H1 (cell line): ENCODE measurements around the gene ZBTB16. TPM values are rescaled to one million over a fixed set of nuclear protein-coding genes. Genes with fewer than 3 reads are reported as not detected.

Experiments
- CTCF ChIA-PET: fragments of 300-600 bp; sonication (Branson Sonifier 250); formaldehyde crosslinking; loops from one replicate; lab custom pipeline; 2021; ENCODE audit not compliant: partially characterized antibody; lab: Charles Lee
- POLR2A ChIA-PET: fragments of 300-600 bp; sonication (Branson Sonifier 250); formaldehyde crosslinking; loops from one replicate; lab custom pipeline; 2021; ENCODE audit warnings: inconsistent platforms; ENCODE audit not compliant: partially characterized antibody; lab: Charles Lee
- DNase-seq, 2 experiments: peaks; one replicate each; pipeline versions ENCODE4 v3.0.0 to v3.0.0-alpha.2; 2010 to 2022; ENCODE audit warnings: low spot score in 2 of 2, low read depth in 1 of 2, mixed read lengths in 1 of 2
- FAIRE-seq: peaks from 2 replicates; lab custom pipeline; 2011; peaks lifted over from hg19 to GRCh38; lab: Jason Lieb, UNC
- H2AFZ ChIP-seq: 2 replicates; pipeline ENCODE4 v1.8.1; 2012; ENCODE audit warnings: low read length, inconsistent platforms
- H2AK5ac ChIP-seq: 2 replicates; pipeline ENCODE4 v1.6.1; 2013; ENCODE audit warnings: low read depth, low read length
- H2BK120ac ChIP-seq: replicated peaks from 2 replicates; pipeline ENCODE3; 2013; ENCODE audit warnings: low read depth, low read length, inconsistent platforms
- H2BK12ac ChIP-seq: 2 replicates; pipeline ENCODE4 v1.6.1; 2013; ENCODE audit warnings: low read depth, low read length
- H2BK15ac ChIP-seq: 2 replicates; pipeline ENCODE4 v1.6.1; 2013; ENCODE audit warnings: low read length
- H2BK20ac ChIP-seq: 2 replicates; pipeline ENCODE4 v1.6.1; 2013; ENCODE audit warnings: low read length
- H2BK5ac ChIP-seq: 2 replicates; pipeline ENCODE4 v1.6.1; 2013; ENCODE audit warnings: low read depth, low read length
- H3K14ac ChIP-seq: 2 replicates; pipeline ENCODE4 v1.6.1; 2013; ENCODE audit warnings: inconsistent platforms; ENCODE audit not compliant: insufficient read length
- H3K18ac ChIP-seq: 2 replicates; pipeline ENCODE4 v1.6.1; 2013; ENCODE audit warnings: low read length; ENCODE audit errors: extremely low read depth
- H3K23ac ChIP-seq: 2 replicates; pipeline ENCODE4 v1.6.1; 2013; ENCODE audit warnings: inconsistent platforms; ENCODE audit not compliant: insufficient read length
- H3K23me2 ChIP-seq: 2 replicates; pipeline ENCODE4 v1.6.1; 2013; ENCODE audit warnings: low read depth, low read length
- H3K27ac ChIP-seq: 2 replicates; pipeline ENCODE4 v1.6.1; 2011; ENCODE audit warnings: low read depth, low read length, inconsistent platforms
- H3K27me3 ChIP-seq, 4 experiments: replicated peaks in 1 of 4; 1 replicate in 1 of 4; 2 replicates in 3 of 4; pipeline versions ENCODE4 v1.6.1 to v1.8.1; 2011 to 2013; ENCODE audit warnings: low read length in 3 of 4, mild to moderate bottlenecking in 3 of 4, inconsistent platforms in 2 of 4, mixed read lengths in 2 of 4, moderate library complexity in 1 of 4; ENCODE audit not compliant: control insufficient read depth in 3 of 4, insufficient read depth in 3 of 4; ENCODE audit errors: extremely low read depth in 1 of 4
- H3K36me3 ChIP-seq, 4 experiments: 2 replicates each; pipeline versions ENCODE4 v1.6.1 to v1.8.1; 2011 to 2013; ENCODE audit warnings: mild to moderate bottlenecking in 4 of 4, low read length in 3 of 4, moderate library complexity in 2 of 4, control low read depth in 1 of 4, inconsistent platforms in 1 of 4; ENCODE audit not compliant: insufficient read depth in 4 of 4, control insufficient read depth in 2 of 4
- H3K4ac ChIP-seq: replicated peaks from 2 replicates; pipeline ENCODE3; 2013; ENCODE audit warnings: low read length, low read depth, mixed read lengths, inconsistent platforms; ENCODE audit not compliant: insufficient read length
- H3K4me1 ChIP-seq, 4 experiments: replicated peaks in 1 of 4; 1 replicate in 1 of 4; 2 replicates in 3 of 4; pipeline versions ENCODE4 v1.6.1 to v1.8.1; 2011 to 2013; ENCODE audit warnings: low read length in 3 of 4, inconsistent platforms in 2 of 4, mixed read lengths in 1 of 4; ENCODE audit not compliant: insufficient read depth in 4 of 4, control insufficient read depth in 3 of 4
- H3K4me2 ChIP-seq, 2 experiments: 2 replicates each; pipeline versions ENCODE4 v1.6.1 to v1.8.1; 2011 to 2013; ENCODE audit warnings: low read depth in 2 of 2, low read length in 2 of 2, control low read depth in 1 of 2, inconsistent platforms in 1 of 2, mild to moderate bottlenecking in 1 of 2; ENCODE audit not compliant: insufficient read depth in 1 of 2
- H3K4me3 ChIP-seq, 4 experiments: fragments of 200-600, 300-600 bp in 1 of 4; sonication (generic), shearing (Covaris generic), sonication (Bioruptor Twin) in 1 of 4; 2 replicates each; pipeline versions ENCODE4 v1.5.1 to v1.8.1; 2011 to 2016; ENCODE audit warnings: low read length in 4 of 4, low read depth in 3 of 4, control low read depth in 2 of 4, inconsistent platforms in 2 of 4, mild to moderate bottlenecking in 2 of 4, mixed read lengths in 1 of 4, moderate library complexity in 1 of 4; ENCODE audit not compliant: insufficient read depth in 2 of 4; ENCODE audit errors: extremely low read depth in 1 of 4
- H3K56ac ChIP-seq: replicated peaks from 2 replicates; pipeline ENCODE3; 2013; ENCODE audit warnings: low read depth, mild to moderate bottlenecking, mixed read lengths, low read length, inconsistent platforms; ENCODE audit not compliant: insufficient read length
- H3K79me1 ChIP-seq: 2 replicates; pipeline ENCODE4 v1.6.1; 2013; ENCODE audit warnings: low read depth, low read length, control low read depth
- H3K79me2 ChIP-seq, 2 experiments: 2 replicates each; pipeline versions ENCODE4 v1.6.1 to v1.8.1; 2012 to 2013; ENCODE audit warnings: low read length in 2 of 2, mild to moderate bottlenecking in 2 of 2, inconsistent platforms in 1 of 2; ENCODE audit not compliant: insufficient read depth in 2 of 2, control insufficient read depth in 1 of 2
- H3K9ac ChIP-seq, 4 experiments: replicated peaks in 1 of 4; 1 replicate in 1 of 4; 2 replicates in 3 of 4; pipeline versions ENCODE4 v1.6.1 to v1.8.1; 2011 to 2013; ENCODE audit warnings: low read depth in 3 of 4, low read length in 3 of 4, control low read depth in 2 of 4, mild to moderate bottlenecking in 2 of 4, moderate library complexity in 2 of 4, inconsistent platforms in 1 of 4; ENCODE audit errors: extremely low read depth in 1 of 4
- H3K9me3 ChIP-seq, 2 experiments: 2 replicates each; pipeline versions ENCODE4 v1.6.1 to v1.8.1; 2012 to 2013; ENCODE audit warnings: mild to moderate bottlenecking in 2 of 2, moderate library complexity in 2 of 2, control low read depth in 1 of 2, inconsistent platforms in 1 of 2, low read depth in 1 of 2, low read length in 1 of 2, mixed read lengths in 1 of 2; ENCODE audit not compliant: insufficient read depth in 2 of 2
- H4K20me1 ChIP-seq, 2 experiments: replicated peaks in 1 of 2; 2 replicates each; pipeline versions ENCODE3 to v1.8.1; 2011 to 2013; ENCODE audit warnings: inconsistent platforms in 2 of 2, low read length in 2 of 2, mild to moderate bottlenecking in 1 of 2; ENCODE audit not compliant: insufficient read depth in 2 of 2, control insufficient read depth in 1 of 2
- H4K5ac ChIP-seq: 2 replicates; pipeline ENCODE4 v1.6.1; 2013; ENCODE audit warnings: low read length, low read depth, mixed read lengths, inconsistent platforms; ENCODE audit not compliant: insufficient read length
- H4K8ac ChIP-seq: 2 replicates; pipeline ENCODE4 v1.8.0; 2013; ENCODE audit warnings: mild to moderate bottlenecking, moderate library complexity, low read length, inconsistent platforms; ENCODE audit not compliant: insufficient read depth; ENCODE audit errors: extremely low read depth
- H4K91ac ChIP-seq: replicated peaks from 2 replicates; pipeline ENCODE3; 2013; ENCODE audit warnings: low read length, mixed read lengths, inconsistent platforms; ENCODE audit not compliant: insufficient read length
- CBX8 ChIP-seq: fragments of 300-800, 300-1000 bp; sonication (generic); IDR thresholded peaks from 2 replicates; pipeline ENCODE4 v1.7.1; 2016; ENCODE audit warnings: low read depth, low read length, borderline replicate concordance
- MAFK ChIP-seq: IDR thresholded peaks from 2 replicates; pipeline ENCODE4 v1.6.1; 2012; ENCODE audit warnings: low read depth, mild to moderate bottlenecking, improper control_type of control experiment, low read length
- WGBS, 2 experiments: shearing (Covaris generic) in 1 of 2; methylation state at CpG; one replicate each; pipeline versions ENCODE4 v1.1.6 to v1.1.7; 2013 to 2015; ENCODE audit warnings: low lambda C conversion rate in 2 of 2, mixed read lengths in 2 of 2, inconsistent platforms in 1 of 2, low coverage in 1 of 2, missing lambda C conversion rate in 1 of 2; ENCODE audit not compliant: insufficient replicate concordance in 2 of 2, insufficient coverage in 1 of 2, insufficient read length in 1 of 2; ENCODE audit errors: extremely low coverage in 1 of 2, missing lambda C conversion rate in 1 of 2; 5-methylcytosine and 5-hydroxymethylcytosine counted together
- polyA plus RNA-seq, 7 experiments: library from polyadenylated mRNA; depleted of rRNA in 3 of 7; stranded (reverse) in 5 of 7; unstranded in 2 of 7; fragments of >200 nt in 5 of 7; fragments of 200-250 nt in 2 of 7; gene quantifications; 1 replicate in 5 of 7; 2 replicates in 1 of 7; 4 replicates in 1 of 7; pipeline versions ENCODE4 v1.2.1 to v1.2.3, GENCODE V29; 2011 to 2013; ENCODE audit warnings: missing spikeins in 2 of 7, mixed read lengths in 2 of 7
- total RNA-seq: library from RNA; stranded (reverse); fragmentation: NEBNext Ultra II Directional; extraction: Animal tissue kit (Norgen Biotek cat#: 25700); gene quantifications from 2 replicates; pipeline ENCODE4 v1.2.1, GENCODE V29; 2021

The ZBTB16 gene
- total and polyA plus RNA-seq, 2 of the 8 experiments (the other 6 are each of a cell fraction or from before 2014, with no cell fraction given) = 0.12 to 0.61 TPM

- POLR2A ChIA-PET = no interaction called here
- Histone ChIP-seq H3K27ac (no peak overlapping the region), H2BK12ac (0 out of 2 replicates have a peak overlapping the region, but pooled peaks have one; percentile 50), H2BK120ac (no peak overlapping the region), H3K23me2 (no peaks in the 10 kb centered on the region), H3K9ac (no peak overlapping the region), H2BK5ac (no peak overlapping the region), H2AK5ac (no peak overlapping the region), H3K4me3 (no peak overlapping the region), H3K4me2 (no peak overlapping the region), H4K5ac (no peak overlapping the region), H3K36me3 (no peaks in the 10 kb centered on the region), H3K27me3 (no peaks in the 10 kb centered on the region), H4K8ac (no peak overlapping the region), H3K56ac (no peak overlapping the region), H2BK20ac (no peak overlapping the region), H3K14ac (no peak overlapping the region), H3K23ac (no peak overlapping the region), H3K4ac (no peak overlapping the region), H3K18ac (no peak overlapping the region), H3K9me3 (no peaks in the 10 kb centered on the region), H4K20me1 (no peaks in the 10 kb centered on the region), H4K91ac (no peak overlapping the region), H2BK15ac (no peak overlapping the region), H3K4me1 (no peaks in the 10 kb centered on the region; a peak in 3 of 7 replicates), H2AFZ (no peak overlapping the region), H3K79me1 (no peaks in the 10 kb centered on the region), H3K79me2 (no peaks in the 10 kb centered on the region)
- DNase-seq (no peak), FAIRE-seq (peak; percentile 93)
- CTCF ChIA-PET = interaction anchor here (0.6 to 12.0 kb wide), 45 partner anchors 14 to 600 kb away, joined by 3 to 280 read pairs (median 9); partner anchors contain the start of genes HTR3A and HTR3B
- WGBS, 2 experiments = 66% methylated on average over 7 of the region's 9 CpGs; no CpG with 5 or more reads in 1 of the 2 experiments
- 0 out of 2 replicates have a peak, but pooled peaks have one; percentile 10 for TF ChIP-seq MAFK
- no peak for TF ChIP-seq CBX8
These were observed 203.4 kb downstream of the ZBTB16 start for GRCh38 chr11:114262681-114263512.
